Adrenal gland (tissue), 12 donors: ENCODE measurements around the gene ERC2. TPM values are rescaled to one million over a fixed set of nuclear protein-coding genes. Genes with fewer than 3 reads are reported as not detected.

Source experiments
- DNase-seq, 7 donors: peaks; one replicate each; pipeline ENCODE4 v3.0.0-alpha.2; 2019 to 2020
- H3K27ac ChIP-seq, 5 donors: fragments of 200-600 bp; sonication (generic) in 4 of 5; 1 replicate in 3 of 5; 2 replicates in 2 of 5; pipeline versions ENCODE4 v1.5.1 to v1.8.0; 2016 to 2020; ENCODE audit warnings: mild to moderate bottlenecking in 1 of 5
- H3K27me3 ChIP-seq: fragments of 200-600 bp; 2 replicates; pipeline ENCODE4 v1.8.0; 2021
- H3K36me3 ChIP-seq, 2 donors: fragments of 200-600 bp; replicated peaks in 1 of 2; 1 replicate in 1 of 2; 2 replicates in 1 of 2; pipeline versions ENCODE4 v1.5.1 to v1.8.0; 2018 to 2022
- H3K4me1 ChIP-seq, 2 donors: fragments of 200-600 bp; replicated peaks in 1 of 2; 1 replicate in 1 of 2; 2 replicates in 1 of 2; pipeline versions ENCODE4 v1.5.1 to v1.8.0; 2018 to 2021
- H3K4me3 ChIP-seq, 4 donors: fragments of 200-600 bp; sonication (generic) in 3 of 4; one replicate each; pipeline ENCODE4 v1.5.1; 2016 to 2018
- H3K9me3 ChIP-seq, 3 donors: fragments of 200-600 bp; sonication (generic) in 1 of 3; replicated peaks in 1 of 3; 1 replicate in 2 of 3; 2 replicates in 1 of 3; pipeline versions ENCODE4 v1.5.1 to v1.8.0; 2016 to 2021
- POLR2A ChIP-seq, 2 donors: fragments of 450-650 bp; IDR thresholded peaks; one replicate each; pipeline ENCODE4 v1.6.1; 2017; ENCODE audit warnings: antibody characterized with exemption in 2 of 2, mild to moderate bottlenecking in 2 of 2, moderate library complexity in 1 of 2
- WGBS, 4 donors: extraction: QIAGEN DNeasy Blood & Tissue Kit in 2 of 4; methylation state at CpG; one replicate each; pipeline versions ENCODE4 v1.1.5 to v1.1.7; 2013 to 2017; 5-methylcytosine and 5-hydroxymethylcytosine counted together
- intact Hi-C, 2 donors: fragments of 100-400 bp; cut with DNase I; formaldehyde crosslinking; loops; one replicate each; pipeline versions ENCODE4 v1.14.1 to v1.15.0; 2022 to 2023
- polyA plus RNA-seq, 3 donors: library from polyadenylated mRNA; stranded (reverse); fragments of 200-250 nt in 2 of 3; fragments of 350-450 nt in 1 of 3; fragmentation: Illumina TruSeq in 1 of 3; extraction: RNeasy Lipid Tissue Mini Kit (QIAGEN cat#74804) in 1 of 3; gene quantifications; one replicate each; pipeline ENCODE4 v1.2.3, GENCODE V29; 2013 to 2014
- total RNA-seq, 9 donors: library from RNA; depleted of rRNA in 4 of 9; stranded (reverse); fragments of >200 nt in 4 of 9; fragments of 120-200 nt in 1 of 9; fragmentation: NEBNext Ultra II Directional in 1 of 9; extraction: Animal tissue kit (Norgen Biotek cat#: 25700) in 1 of 9; gene quantifications; one replicate each; pipeline versions ENCODE4 v1.1.0 to v1.2.4, GENCODE V29; 2013 to 2023
- TF ChIP-seq, protein P1 (sequence below), 6 experiments: fragments of 450-650 bp in 4 of 6; fragments of 200-600 bp in 2 of 6; sonication (generic) in 1 of 6; IDR thresholded peaks; 1 replicate in 5 of 6; 2 replicates in 1 of 6; pipeline versions ENCODE4 v1.5.1 to v1.8.0; 2016 to 2021; ENCODE audit warnings: antibody characterized with exemption in 6 of 6, mild to moderate bottlenecking in 2 of 6, moderate library complexity in 1 of 6
- donor health status: healthy with polysubstance abuse.
- donor health status: Bipolar disorder and iron deficiency.
- donor health status: DM: yes; HTN: yes; CAD: no.
- donor health status: DM: no; HTN: no; CAD: no.
- donor health status: DM: no; HTN: no; CAD: no.
- donor health status: DM: yes; HTN: yes; CAD: no.

Gene ERC2
- total and polyA plus RNA-seq, 12 donors, result 0.47 to 5.8 (median 1.5) TPM

GRCh38 chr3:55912880-55913279 lies 555.4 kb downstream of the ERC2 start:
- no peaks in the 10 kb centered on the region for H3K9me3 ChIP-seq
- no peak for DNase-seq
- H3K4me1 ChIP-seq, result no peaks in the 10 kb centered on the region
- TF ChIP-seq POLR2A (IDR thresholded peaks at IDR 0.05), result no peak
- TF ChIP-seq, protein P1, sequence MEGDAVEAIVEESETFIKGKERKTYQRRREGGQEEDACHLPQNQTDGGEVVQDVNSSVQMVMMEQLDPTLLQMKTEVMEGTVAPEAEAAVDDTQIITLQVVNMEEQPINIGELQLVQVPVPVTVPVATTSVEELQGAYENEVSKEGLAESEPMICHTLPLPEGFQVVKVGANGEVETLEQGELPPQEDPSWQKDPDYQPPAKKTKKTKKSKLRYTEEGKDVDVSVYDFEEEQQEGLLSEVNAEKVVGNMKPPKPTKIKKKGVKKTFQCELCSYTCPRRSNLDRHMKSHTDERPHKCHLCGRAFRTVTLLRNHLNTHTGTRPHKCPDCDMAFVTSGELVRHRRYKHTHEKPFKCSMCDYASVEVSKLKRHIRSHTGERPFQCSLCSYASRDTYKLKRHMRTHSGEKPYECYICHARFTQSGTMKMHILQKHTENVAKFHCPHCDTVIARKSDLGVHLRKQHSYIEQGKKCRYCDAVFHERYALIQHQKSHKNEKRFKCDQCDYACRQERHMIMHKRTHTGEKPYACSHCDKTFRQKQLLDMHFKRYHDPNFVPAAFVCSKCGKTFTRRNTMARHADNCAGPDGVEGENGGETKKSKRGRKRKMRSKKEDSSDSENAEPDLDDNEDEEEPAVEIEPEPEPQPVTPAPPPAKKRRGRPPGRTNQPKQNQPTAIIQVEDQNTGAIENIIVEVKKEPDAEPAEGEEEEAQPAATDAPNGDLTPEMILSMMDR (IDR thresholded peaks at IDR 0.05), result no peak
- intact Hi-C loops, result no loop called here
- 92 to 98% (median 95%) methylated on average over 2 of the region's 2 CpGs for WGBS, 4 donors
- H3K4me3 ChIP-seq, result no peak overlapping the region
- no peaks in the 10 kb centered on the region for H3K36me3 ChIP-seq
- no peak overlapping the region for H3K27ac ChIP-seq
- no peaks in the 10 kb centered on the region for H3K27me3 ChIP-seq

GRCh38 chr3:55911266-55911665 lies 557.0 kb downstream of the ERC2 start:
- no peak overlapping the region for H3K4me3 ChIP-seq
- WGBS, 4 donors, result 80 to 92% (median 84%) methylated on average over 4 of the region's 4 CpGs
- no peak for DNase-seq

DNA sequence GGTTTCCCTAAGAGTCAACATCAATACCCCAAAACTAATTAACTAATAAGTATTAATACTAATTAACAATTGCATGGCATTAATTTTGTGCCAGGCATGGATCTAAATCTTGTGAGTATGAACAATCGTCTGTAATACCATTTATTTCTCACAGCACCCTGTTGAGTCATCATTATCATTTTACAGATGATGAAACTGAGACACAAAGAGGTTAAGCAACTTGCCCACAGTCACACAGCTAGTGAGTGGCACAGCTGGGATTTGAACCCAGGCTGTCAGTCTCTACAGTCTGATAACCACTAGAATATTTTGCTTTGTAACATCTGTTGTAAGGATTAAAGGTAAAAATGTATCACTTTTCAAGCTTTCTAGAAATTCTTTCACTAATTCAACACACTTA lies 557.7 kb downstream of the ERC2 start:
- H3K27ac ChIP-seq, result no peak overlapping the region
- no peaks in the 10 kb centered on the region for H3K4me1 ChIP-seq
- H3K9me3 ChIP-seq, result no peaks in the 10 kb centered on the region
- H3K36me3 ChIP-seq, result no peaks in the 10 kb centered on the region
- no peaks in the 10 kb centered on the region for H3K27me3 ChIP-seq
- intact Hi-C loops, result no loop called here
- H3K4me3 ChIP-seq, result no peak overlapping the region
- DNase-seq, result no peak
- WGBS, 4 donors, result 32 to 58% (median 39%) methylated on average over 1 of the region's 1 CpG
- no peak for TF ChIP-seq POLR2A (IDR thresholded peaks at IDR 0.05)
- TF ChIP-seq, protein P1 (IDR thresholded peaks at IDR 0.05), result no peak

More at GRCh38 chr3:55911266-55911665, 557.0 kb downstream of the ERC2 start:
- Histone ChIP-seq H3K27me3 (no peaks in the 10 kb centered on the region), H3K9me3 (no peaks in the 10 kb centered on the region), H3K4me1 (no peaks in the 10 kb centered on the region), H3K36me3 (no peaks in the 10 kb centered on the region), H3K27ac (no peak overlapping the region)
- TF ChIP-seq POLR2A (IDR thresholded peaks at IDR 0.05), result no peak
- TF ChIP-seq, protein P1 (IDR thresholded peaks at IDR 0.05), result no peak
- intact Hi-C loops, result no loop called here

DNA sequence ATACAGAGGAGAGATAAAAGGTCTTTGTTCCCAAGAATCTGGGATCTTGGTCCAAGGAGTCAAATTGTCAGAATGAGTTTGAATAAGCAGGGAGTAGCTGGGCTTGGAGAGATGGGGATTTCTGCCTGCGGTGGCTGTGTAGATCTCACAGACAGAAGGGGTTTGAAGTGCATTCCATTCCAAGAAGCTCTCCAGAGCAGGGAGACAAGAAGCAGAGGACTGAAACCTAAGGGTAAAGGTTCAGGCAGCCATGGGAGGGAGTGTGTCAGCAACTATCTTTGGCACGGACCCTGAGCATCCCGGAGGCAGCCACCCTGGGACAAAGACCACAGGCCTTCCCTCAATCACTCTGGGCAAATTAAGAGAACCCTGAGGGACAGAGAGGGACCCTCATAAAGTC lies 558.9 kb downstream of the ERC2 start:
- Histone ChIP-seq H3K27me3 (no peaks in the 10 kb centered on the region), H3K27ac (no peak overlapping the region), H3K9me3 (no peaks in the 10 kb centered on the region), H3K4me3 (no peak overlapping the region), H3K4me1 (no peaks in the 10 kb centered on the region), H3K36me3 (no peaks in the 10 kb centered on the region)
- no peak for TF ChIP-seq POLR2A (IDR thresholded peaks at IDR 0.05)
- no peak for DNase-seq
- intact Hi-C loops, result no loop called here
- WGBS, 4 donors, result 84 to 98% (median 92%) methylated on average over 3 of the region's 3 CpGs

GRCh38 chr3:55907616-55908015 lies 560.7 kb downstream of the ERC2 start:
- no peaks in the 10 kb centered on the region for H3K36me3 ChIP-seq
- no peaks in the 10 kb centered on the region for H3K4me1 ChIP-seq
- intact Hi-C loops, result no loop called here
- H3K9me3 ChIP-seq, result no peaks in the 10 kb centered on the region
- no peak for DNase-seq
- 52 to 68% (median 56%) methylated on average over 3 of the region's 3 CpGs for WGBS, 4 donors
- no peak overlapping the region for H3K4me3 ChIP-seq
- TF ChIP-seq, protein P1 (IDR thresholded peaks at IDR 0.05), result no peak
- TF ChIP-seq POLR2A (IDR thresholded peaks at IDR 0.05), result no peak
- no peaks in the 10 kb centered on the region for H3K27me3 ChIP-seq
- no peak overlapping the region for H3K27ac ChIP-seq
